Adrenal gland (tissue), 5 donors: ENCODE measurements around the gene ATG10.

ENCODE experiments used
- CTCF ChIP-seq, 6 experiments: fragments of 450-650 bp in 4 of 6; fragments of 200-600 bp in 2 of 6; sonication (generic) in 1 of 6; IDR thresholded peaks; 1 replicate in 5 of 6; 2 replicates in 1 of 6; pipeline versions ENCODE4 v1.5.1 to v1.8.0; 2016 to 2021; ENCODE audit warnings: antibody characterized with exemption in 6 of 6, mild to moderate bottlenecking in 2 of 6, moderate library complexity in 1 of 6
- POLR2A ChIP-seq, 2 donors: fragments of 450-650 bp; IDR thresholded peaks; one replicate each; pipeline ENCODE4 v1.6.1; 2017; ENCODE audit warnings: antibody characterized with exemption in 2 of 2, mild to moderate bottlenecking in 2 of 2, moderate library complexity in 1 of 2
- donor health status: DM: no; HTN: no; CAD: no.

DNA sequence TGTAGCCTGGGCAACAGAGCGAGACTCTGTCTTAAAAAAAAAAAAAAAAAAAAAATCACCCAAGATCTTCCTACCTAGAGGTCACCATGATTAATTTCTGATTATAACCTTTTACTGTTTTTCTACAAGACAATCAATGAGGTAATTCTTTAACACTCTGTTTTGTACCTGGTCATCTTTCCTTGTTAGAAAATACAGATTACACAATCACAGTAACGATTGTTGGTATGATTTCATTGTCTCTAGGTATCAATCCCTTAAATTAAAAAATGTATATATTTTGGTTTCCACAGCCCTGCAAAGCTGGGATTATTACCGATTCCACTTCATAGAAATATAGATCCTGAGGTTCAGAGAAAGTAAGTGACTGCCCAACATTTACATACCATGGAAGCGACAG lies 8.3 kb upstream of the ATG10 start:
- TF ChIP-seq CTCF (IDR thresholded peaks at IDR 0.05) (no peak), POLR2A (IDR thresholded peaks at IDR 0.05) (no peak)
